Right atrium auricular region (tissue), 2 donors: ENCODE measurements around the gene BAZ1B. TPM values are rescaled to one million over a fixed set of nuclear protein-coding genes. Genes with fewer than 3 reads are reported as not detected.
"Not testable (repeated sequence)": the region's sequence is repeated elsewhere in the genome, so short reads cannot be mapped to it uniquely, and the experiment has no call there.

Experiments
- DNase-seq: peaks from one replicate; pipeline ENCODE4 v3.0.0-alpha.2; 2019; ENCODE audit warnings: low spot score
- H3K27ac ChIP-seq, 2 donors: fragments of 200-600 bp; sonication (generic); 1 replicate in 1 of 2; 2 replicates in 1 of 2; pipeline ENCODE4 v1.5.1; 2016 to 2019
- H3K27me3 ChIP-seq, 2 donors: fragments of 200-600 bp; sonication (generic); one replicate each; pipeline versions ENCODE4 v1.5.1 to v1.6.0; 2017 to 2019
- H3K36me3 ChIP-seq: fragments of 200-600 bp; sonication (generic); one replicate; pipeline ENCODE4 v1.5.1; 2016
- H3K4me1 ChIP-seq, 2 donors: fragments of 200-600 bp; sonication (generic); one replicate each; pipeline versions ENCODE4 v1.5.1 to v1.6.0; 2017 to 2019
- H3K4me3 ChIP-seq, 2 donors: fragments of 200-600 bp; sonication (generic); 1 replicate in 1 of 2; 2 replicates in 1 of 2; pipeline ENCODE4 v1.5.1; 2017 to 2019; ENCODE audit warnings: mild to moderate bottlenecking in 1 of 2, moderate library complexity in 1 of 2
- H3K9me3 ChIP-seq, 2 donors: fragments of 200-600 bp; sonication (generic); one replicate each; pipeline ENCODE4 v1.5.1; 2019
- CTCF ChIP-seq, 2 donors: fragments of 200-600 bp; sonication (generic); IDR thresholded peaks; one replicate each; pipeline ENCODE4 v1.5.1; 2019; ENCODE audit warnings: antibody characterized with exemption in 2 of 2
- total RNA-seq, 2 donors: library from RNA; depleted of rRNA; stranded (reverse); fragments of >200 nt; gene quantifications; one replicate each; pipeline ENCODE4 v1.1.0, GENCODE V29; 2016

Gene BAZ1B
- total RNA-seq, 2 donors from 2014 or later: 29.0 to 37.7 TPM

GRCh38 chr7:73537051-73537450, 15.0 kb upstream of the BAZ1B start:
- TF ChIP-seq CTCF (IDR thresholded peaks at IDR 0.05): no peak
- DNase-seq: no peak
- Histone ChIP-seq H3K27me3 (no peaks in the 10 kb centered on the region), H3K4me3 (no peak overlapping the region), H3K9me3 (no peaks in the 10 kb centered on the region), H3K27ac (no peak overlapping the region), H3K36me3 (peaks cover 68% of the 10 kb centered on the region), H3K4me1 (no peaks in the 10 kb centered on the region)

GRCh38 chr7:73536479-73536878, 14.4 kb upstream of the BAZ1B start:
- Histone ChIP-seq H3K36me3 (peaks cover 63% of the 10 kb centered on the region), H3K4me3 (no peak overlapping the region), H3K9me3 (no peaks in the 10 kb centered on the region), H3K27ac (no peak overlapping the region), H3K27me3 (no peaks in the 10 kb centered on the region), H3K4me1 (no peaks in the 10 kb centered on the region)
- DNase-seq: no peak
- no peak for TF ChIP-seq CTCF (IDR thresholded peaks at IDR 0.05)

- H3K36me3 ChIP-seq: peaks cover 60% of the 10 kb centered on the region
- not testable (repeated sequence) for H3K27ac ChIP-seq, H3K4me1 ChIP-seq, H3K4me3 ChIP-seq, DNase-seq, H3K27me3 ChIP-seq, H3K9me3 ChIP-seq
Observed at GRCh38 chr7:73535918-73536317, 13.8 kb upstream of the BAZ1B start.

GRCh38 chr7:73533742-73534141, 11.6 kb upstream of the BAZ1B start:
- no peaks in the 10 kb centered on the region for H3K27me3 ChIP-seq
- TF ChIP-seq CTCF (IDR thresholded peaks at IDR 0.05): no peak
- H3K4me1 ChIP-seq: no peaks in the 10 kb centered on the region
- no peak for DNase-seq
- H3K9me3 ChIP-seq: no peaks in the 10 kb centered on the region
- no peak overlapping the region for H3K27ac ChIP-seq
- H3K4me3 ChIP-seq: no peak overlapping the region
- H3K36me3 ChIP-seq: peaks cover 38% of the 10 kb centered on the region

- peaks cover 23% of the 10 kb centered on the region for H3K36me3 ChIP-seq
- DNase-seq: no peak
Observed at GRCh38 chr7:73532224-73532623, 10.1 kb upstream of the BAZ1B start.

GRCh38 chr7:73530800-73531199, 8.7 kb upstream of the BAZ1B start:
- no peaks in the 10 kb centered on the region for H3K4me1 ChIP-seq
- H3K36me3 ChIP-seq: peaks cover 9% of the 10 kb centered on the region
- no peak overlapping the region for H3K4me3 ChIP-seq
- H3K9me3 ChIP-seq: no peaks in the 10 kb centered on the region
- TF ChIP-seq CTCF (IDR thresholded peaks at IDR 0.05): no peak
- H3K27ac ChIP-seq: no peak overlapping the region
- DNase-seq: no peak
- H3K27me3 ChIP-seq: no peaks in the 10 kb centered on the region

More at GRCh38 chr7:73532224-73532623, 10.1 kb upstream of the BAZ1B start:
- TF ChIP-seq CTCF (IDR thresholded peaks at IDR 0.05): no peak
- Histone ChIP-seq H3K27ac (no peak overlapping the region), H3K9me3 (no peaks in the 10 kb centered on the region), H3K27me3 (no peaks in the 10 kb centered on the region), H3K4me1 (no peaks in the 10 kb centered on the region), H3K4me3 (no peak overlapping the region)
